Stimulated activated CD8-positive, alpha-beta memory T cell treated with anti-CD3 and anti-CD28 coated beads, Interleukin-4, amount 100 ng/mL, for 48 hours (primary cell): ENCODE results near the gene ACOT9.
"Not testable (repeated sequence)": the region's sequence is repeated elsewhere in the genome, so short reads cannot be mapped to it uniquely, and the experiment has no call there.

Experiments
- DNase-seq: peaks from one replicate; pipeline ENCODE4 v3.0.0-alpha.2; 2020

The ACOT9 gene

DNA sequence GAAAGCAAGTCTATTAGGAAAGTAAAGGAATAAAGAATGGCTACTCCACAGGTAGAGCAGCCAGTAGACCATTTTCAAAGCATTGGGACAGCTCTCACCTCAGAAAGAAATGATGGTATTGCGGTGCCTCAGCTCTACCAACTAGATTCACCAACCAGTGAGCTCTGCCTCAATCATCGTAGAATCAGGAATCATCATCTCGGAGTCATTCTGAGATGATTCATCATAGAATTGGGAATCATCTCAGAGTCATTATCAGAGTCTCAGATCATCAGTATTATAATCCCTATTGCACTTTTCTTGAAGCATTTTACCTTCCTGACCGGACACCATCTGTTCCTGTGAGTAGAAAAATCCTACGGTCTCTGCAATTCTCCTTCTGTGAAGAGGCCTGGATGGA lies 22.4 kb upstream of the ACOT9 start:
- no peak for DNase-seq

GRCh38 chrX:23764188-23764984 lies 21.3 kb upstream of the ACOT9 start:
- DNase-seq: no peak

DNA sequence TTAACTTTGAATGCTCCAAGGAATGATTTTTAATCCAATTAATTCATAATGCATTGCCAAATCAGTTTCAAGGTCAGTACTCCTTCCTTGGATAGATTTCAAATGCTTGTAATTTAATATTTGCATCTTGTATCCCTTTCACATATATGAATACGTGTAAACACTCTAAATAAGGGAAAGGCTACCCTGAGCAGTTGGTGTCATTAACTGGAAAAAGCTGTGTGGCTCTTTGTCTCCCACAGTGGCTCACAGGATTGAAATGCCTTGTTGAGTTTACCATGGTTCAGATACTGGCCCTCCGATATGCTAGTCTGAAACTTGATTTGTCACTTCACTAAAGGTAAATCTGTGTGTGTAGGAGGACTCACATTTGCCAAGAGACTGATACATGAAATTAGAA lies 16.7 kb upstream of the ACOT9 start:
- no peak for DNase-seq

DNA sequence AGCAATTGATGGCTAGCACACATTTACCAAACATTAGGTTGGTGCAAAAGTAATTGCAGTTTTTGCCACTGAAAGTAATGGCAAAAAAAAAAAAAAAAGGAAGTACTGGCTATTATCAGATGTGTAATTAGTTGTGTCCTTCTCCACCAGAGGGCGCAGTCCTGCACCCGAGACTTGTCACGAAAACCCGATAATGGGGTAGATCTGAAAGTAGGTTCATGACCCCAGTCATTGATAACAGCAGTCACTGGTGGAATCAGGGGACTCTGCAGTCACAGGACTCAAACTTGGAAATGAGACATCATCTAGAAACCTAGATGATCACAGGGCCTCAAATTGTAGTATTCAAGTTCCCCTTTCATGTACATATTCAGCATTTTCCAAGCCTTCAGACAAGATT lies 13.1 kb upstream of the ACOT9 start:
- DNase-seq: peak; percentile 69

DNA sequence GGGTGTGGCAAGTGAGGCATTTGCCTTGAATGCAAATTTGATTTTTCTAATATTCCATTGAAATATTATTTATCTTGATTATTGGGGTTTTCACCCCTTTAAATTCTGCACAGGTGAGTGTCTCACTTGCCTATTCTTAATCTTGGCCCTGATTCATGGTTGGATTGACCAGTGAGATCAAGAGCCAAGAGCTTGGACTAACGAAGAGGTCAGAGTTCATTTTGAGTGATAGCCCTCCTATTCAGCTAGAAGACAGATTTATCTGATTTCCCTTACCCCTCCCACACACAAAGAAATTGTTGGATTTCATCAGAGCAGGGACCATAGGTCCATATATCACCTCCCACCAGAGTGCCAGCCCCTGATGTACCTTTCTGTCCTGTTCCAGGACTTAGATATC lies 11.6 kb upstream of the ACOT9 start:
- no peak for DNase-seq

- no peak for DNase-seq
Observed at GRCh38 chrX:23752740-23753415, 9.8 kb upstream of the ACOT9 start.

- DNase-seq: no peak
Observed at GRCh38 chrX:23749576-23749975, 6.5 kb upstream of the ACOT9 start.

DNA sequence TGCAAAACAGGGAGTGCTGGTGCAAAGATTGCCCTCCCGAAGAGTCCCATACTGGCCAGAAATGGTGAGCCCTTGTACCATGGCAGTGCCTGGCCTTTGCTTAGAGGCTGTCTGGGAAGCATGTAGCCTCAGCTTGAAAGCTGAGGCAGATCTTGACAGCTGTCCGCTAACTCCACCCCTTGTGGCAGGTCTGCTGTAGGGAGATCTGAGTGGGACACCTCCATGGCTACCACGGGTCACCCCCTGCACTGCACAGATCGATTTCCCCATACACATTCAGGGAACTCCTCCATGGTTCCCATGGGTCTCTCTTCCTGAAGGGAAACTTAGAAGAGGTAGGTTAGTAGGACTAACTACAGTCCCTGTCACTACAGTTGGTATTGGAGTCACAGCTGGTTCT lies 6.1 kb upstream of the ACOT9 start:
- DNase-seq: no peak

DNA sequence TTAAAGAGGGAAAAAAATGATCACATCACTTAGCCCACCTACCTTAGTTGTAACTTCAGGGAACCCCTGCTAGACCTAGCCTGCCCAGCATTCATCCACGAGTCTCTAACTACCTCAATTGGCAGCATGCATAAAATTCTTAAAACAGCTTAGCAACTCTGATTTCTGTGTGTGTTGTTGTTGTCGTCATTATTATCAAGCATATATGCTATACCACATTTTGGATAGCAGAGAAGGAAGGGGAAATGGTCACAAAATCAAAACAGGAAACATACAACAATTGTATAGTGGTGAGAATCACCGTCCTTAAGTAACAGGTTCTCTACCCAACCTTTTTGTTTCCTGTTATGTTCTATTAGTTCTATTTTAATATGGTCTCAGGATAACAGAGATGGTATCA lies 2.7 kb upstream of the ACOT9 start:
- no peak for DNase-seq

GRCh38 chrX:23743623-23743971 lies 521 bp upstream of the ACOT9 start:
- not testable (repeated sequence) for DNase-seq

DNA sequence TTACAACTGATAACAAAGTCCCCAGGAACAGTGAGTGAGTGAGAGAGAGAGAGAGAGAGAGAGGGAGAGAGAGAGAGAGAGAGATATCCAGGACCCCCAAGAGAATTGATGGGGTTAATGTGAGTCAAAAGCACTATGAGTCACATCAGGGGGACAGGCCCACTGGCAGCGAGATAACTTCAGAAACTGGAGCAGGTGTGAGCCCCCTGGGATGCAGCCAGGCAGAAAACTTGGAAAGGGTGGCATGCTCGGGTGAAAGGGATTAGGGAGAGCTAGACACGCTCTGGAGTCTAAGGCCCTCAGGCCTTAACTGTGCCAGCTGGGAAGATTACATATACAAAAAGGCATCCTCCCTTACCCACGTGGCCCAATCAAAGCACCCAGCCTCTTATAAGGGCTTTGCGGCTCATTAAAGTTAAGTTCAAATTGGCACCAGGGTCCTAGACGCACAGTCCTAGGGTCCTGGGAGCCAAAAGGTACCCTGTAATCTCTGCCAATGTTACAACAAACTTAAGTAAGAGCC lies 841 bp downstream of the ACOT9 start:
- peak; percentile 31 for DNase-seq

GRCh38 chrX:23737413-23737812 lies 5.7 kb downstream of the ACOT9 start:
- DNase-seq: no peak

DNA sequence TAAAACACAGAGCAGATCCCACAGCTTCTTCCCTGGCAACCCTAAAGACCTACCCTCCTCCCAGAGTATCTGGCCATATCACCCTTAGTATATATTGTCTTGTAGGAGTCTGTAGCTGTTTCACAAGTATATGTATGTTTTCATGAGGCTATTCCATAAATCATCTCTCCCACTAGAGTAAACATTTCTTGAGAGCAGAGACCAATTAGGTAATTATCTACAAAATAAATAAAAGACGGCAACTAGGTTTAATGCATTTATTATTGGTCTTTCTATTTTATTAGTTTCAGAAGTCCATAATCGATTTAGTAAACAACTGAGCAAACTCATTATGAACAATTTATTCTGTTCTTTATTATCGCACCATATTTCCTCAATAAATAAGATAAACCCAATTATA lies 7.0 kb downstream of the ACOT9 start:
- no peak for DNase-seq

GRCh38 chrX:23732704-23733103 lies 10.4 kb downstream of the ACOT9 start:
- no peak for DNase-seq

DNA sequence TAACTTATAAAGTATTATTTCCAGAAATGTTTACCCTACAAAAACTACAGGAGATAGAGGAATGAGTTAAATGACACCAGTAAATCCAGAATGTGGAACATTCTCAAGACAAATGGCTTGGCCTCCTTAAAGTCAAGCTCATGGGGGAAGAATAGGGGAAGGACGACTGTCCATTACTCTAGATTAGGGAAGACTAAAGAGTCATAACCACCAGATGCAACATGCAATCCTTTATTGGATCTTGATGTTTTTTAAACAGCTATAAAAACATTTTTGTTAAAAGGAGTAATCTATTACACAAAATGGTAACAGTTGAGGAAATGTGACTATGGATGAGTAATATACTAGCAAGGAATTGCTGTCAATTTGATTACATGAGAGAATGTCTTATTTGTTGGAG lies 11.1 kb downstream of the ACOT9 start:
- DNase-seq: no peak

- DNase-seq: no peak
Observed at GRCh38 chrX:23729214-23729613, 13.9 kb downstream of the ACOT9 start.

- no peak for DNase-seq
Observed at GRCh38 chrX:23727206-23727605, 15.9 kb downstream of the ACOT9 start.

DNA sequence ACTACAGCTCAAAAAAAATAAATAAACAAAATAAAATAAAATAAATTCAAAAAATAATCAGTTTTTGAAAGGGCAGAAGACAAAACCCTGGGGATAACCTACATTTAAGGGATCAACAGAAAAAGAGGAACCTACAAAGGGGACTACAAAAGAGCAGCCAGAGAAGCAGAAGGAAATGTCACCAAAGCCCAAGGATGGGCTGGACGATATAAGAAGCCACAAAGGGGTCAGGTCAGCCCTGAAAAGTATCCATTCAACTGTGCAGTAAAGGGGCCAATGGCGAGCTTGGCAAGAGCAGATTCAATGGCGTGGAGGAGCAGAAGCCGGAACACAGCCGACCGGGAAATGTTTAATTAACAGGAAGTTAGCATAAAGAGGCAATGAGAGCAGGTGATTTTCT lies 16.9 kb downstream of the ACOT9 start:
- DNase-seq: no peak

DNA sequence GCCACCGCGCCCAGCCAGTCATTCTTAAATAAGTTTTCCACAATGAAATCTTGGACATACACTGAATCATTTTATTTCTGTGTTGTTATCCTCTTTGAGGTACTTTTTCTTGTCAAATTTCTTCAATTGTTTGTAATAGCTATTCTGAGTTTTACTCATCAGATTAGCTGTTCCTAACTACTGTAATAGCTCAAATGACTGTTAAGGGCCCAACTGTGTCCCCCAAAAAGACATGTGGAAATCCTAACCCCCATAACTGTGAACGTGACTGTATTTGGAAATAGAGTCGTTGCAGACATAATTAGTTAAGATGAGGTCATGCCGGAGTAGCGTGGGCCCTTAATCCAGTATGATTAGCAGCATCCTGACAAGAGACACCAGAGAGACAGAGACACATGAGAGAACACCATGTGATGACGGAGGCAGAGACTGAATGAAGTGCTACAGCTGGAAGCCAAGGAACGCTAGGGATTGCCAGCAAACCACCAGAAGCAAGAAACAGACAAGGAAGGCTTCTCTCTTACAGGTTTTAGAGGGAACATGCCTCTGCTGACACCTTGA lies 22.9 kb downstream of the ACOT9 start:
- no peak for DNase-seq

DNA sequence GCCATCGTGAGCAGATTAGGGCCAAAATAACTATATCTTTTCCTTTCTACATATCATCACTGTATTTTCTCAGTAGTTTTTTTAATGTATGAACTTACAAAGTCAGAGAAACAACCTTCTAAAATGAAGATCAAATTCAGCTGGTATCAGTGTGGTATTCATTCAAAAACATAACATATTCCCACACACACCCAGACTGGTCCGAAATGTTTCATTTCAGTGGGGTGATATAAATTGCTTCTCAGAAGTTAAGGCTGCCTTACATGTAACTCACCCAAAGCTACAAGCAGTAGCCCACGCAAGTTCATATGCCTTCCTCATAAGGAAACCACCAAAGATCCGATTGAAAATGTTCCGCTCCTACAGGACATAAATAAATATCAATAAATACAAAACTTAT lies 37.8 kb downstream of the ACOT9 start:
- no peak for DNase-seq

GRCh38 chrX:23704673-23705206 lies 38.3 kb downstream of the ACOT9 start:
- no peak for DNase-seq

GRCh38 chrX:23699636-23700194 lies 43.4 kb downstream of the ACOT9 start:
- DNase-seq: peak; percentile 33

GRCh38 chrX:23694606-23695005 lies 48.5 kb downstream of the ACOT9 start:
- peak; percentile 40 for DNase-seq

DNA sequence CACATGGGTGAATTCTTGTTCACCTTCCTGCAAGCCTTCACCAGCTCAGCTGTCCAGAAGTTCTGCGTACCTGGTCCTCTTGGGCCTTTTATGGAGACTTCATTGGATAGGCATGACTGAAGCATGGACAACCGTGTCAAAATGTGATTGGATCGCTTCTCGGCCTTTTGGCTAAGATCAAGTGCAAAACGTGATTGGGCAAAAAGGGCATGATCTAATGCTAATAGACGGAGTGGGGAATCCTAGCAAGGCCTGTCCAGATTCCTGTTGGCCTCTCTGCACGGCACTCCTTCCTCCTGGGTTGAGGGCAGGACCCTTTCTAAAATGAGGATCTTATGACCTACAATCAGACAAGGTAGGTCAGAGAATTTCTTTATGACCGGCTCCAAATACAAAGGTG lies 50.9 kb downstream of the ACOT9 start:
- DNase-seq: no peak
